ENCODE measurements around the gene ZNF576.
"Not testable (repeated sequence)": the region's sequence is repeated elsewhere in the genome, so short reads cannot be mapped to it uniquely, and the experiment has no call there.

Gene ZNF576

GRCh38 chr19:43575156-43575950 lies 21.0 kb upstream of the ZNF576 start, which contains the start of the genes PINLYP and XRCC1:
PINLYP (plus strand) TSS chr19:43575801; CDS start chr19:43577192, 1,391 bp downstream.
XRCC1 (minus strand) TSS chr19:43575527; CDS start chr19:43575458, 69 bp downstream.
- DNase-seq, result peak; percentile 100

- no peak for DNase-seq
Observed at GRCh38 chr19:43575955-43576878, 20.2 kb upstream of the ZNF576 start.

- no peak for DNase-seq
Observed at GRCh38 chr19:43578787-43579186, 17.6 kb upstream of the ZNF576 start.

GRCh38 chr19:43581467-43581866 lies 14.9 kb upstream of the ZNF576 start:
- no peak for DNase-seq

GRCh38 chr19:43582495-43582894 lies 13.9 kb upstream of the ZNF576 start:
- no peak for DNase-seq

- DNase-seq, result no peak
Observed at GRCh38 chr19:43584484-43584883, 11.9 kb upstream of the ZNF576 start.

GRCh38 chr19:43586346-43586745 lies 10.0 kb upstream of the ZNF576 start:
- no peak for DNase-seq

- DNase-seq, result not testable (repeated sequence)
Observed at GRCh38 chr19:43587029-43587428, 9.4 kb upstream of the ZNF576 start.

GRCh38 chr19:43589277-43589676 lies 7.1 kb upstream of the ZNF576 start:
- DNase-seq, result no peak

GRCh38 chr19:43589678-43590077 lies 6.7 kb upstream of the ZNF576 start:
- DNase-seq, result no peak

GRCh38 chr19:43591904-43592772 lies 4.3 kb upstream of the ZNF576 start:
- DNase-seq, result no peak

- DNase-seq, result no peak
Observed at GRCh38 chr19:43592800-43593350, 3.5 kb upstream of the ZNF576 start.

GRCh38 chr19:43594081-43594697 lies 2.2 kb upstream of the ZNF576 start:
- DNase-seq, result no peak

GRCh38 chr19:43594710-43595604 lies 1.4 kb upstream of the ZNF576 start:
- DNase-seq, result peak; percentile 82

- no peak for DNase-seq
Observed at GRCh38 chr19:43595605-43595998, 793 bp upstream of the ZNF576 start.

- DNase-seq, result no peak
Observed at GRCh38 chr19:43596842-43597461, 557 bp downstream of the ZNF576 start.

GRCh38 chr19:43597876-43598275 lies 1.5 kb downstream of the ZNF576 start:
- DNase-seq, result no peak

GRCh38 chr19:43598445-43599240 lies 2.2 kb downstream of the ZNF576 start:
- DNase-seq, result no peak

- DNase-seq, result no peak
Observed at GRCh38 chr19:43599635-43600295, 3.4 kb downstream of the ZNF576 start.
